Measurements from ENCODE around the gene PIK3R1. TPM values are rescaled to one million over a fixed set of nuclear protein-coding genes. Genes with fewer than 3 reads are reported as not detected.
A peak's percentile ranks its signal among the peaks of the same experiment; 100 is the strongest.

PIK3R1 gene
- total RNA-seq, 1 donor from 2014 or later: 27.4 TPM

GRCh38 chr5:68296895-68297294, 81.3 kb downstream of the PIK3R1 start:
- Mint-ChIP-seq H3K4me1 (ENCODE audit: unreplicated experiment) (peaks cover 40% of the 10 kb centered on the region), H3K27ac (ENCODE audit: unreplicated experiment) (no peak overlapping the region), H3K4me3 (ENCODE audit: unreplicated experiment) (no peak overlapping the region), H3K9me3 (ENCODE audit: unreplicated experiment) (no peaks in the 10 kb centered on the region), H3K27me3 (ENCODE audit: unreplicated experiment) (no peaks in the 10 kb centered on the region), H3K36me3 (ENCODE audit: unreplicated experiment) (peaks cover 53% of the 10 kb centered on the region)
- TF ChIP-seq CTCF (IDR thresholded peaks at IDR 0.05): no peak
- DNase-seq (ENCODE audit: extremely low spot score, unreplicated experiment): no peak

DNA sequence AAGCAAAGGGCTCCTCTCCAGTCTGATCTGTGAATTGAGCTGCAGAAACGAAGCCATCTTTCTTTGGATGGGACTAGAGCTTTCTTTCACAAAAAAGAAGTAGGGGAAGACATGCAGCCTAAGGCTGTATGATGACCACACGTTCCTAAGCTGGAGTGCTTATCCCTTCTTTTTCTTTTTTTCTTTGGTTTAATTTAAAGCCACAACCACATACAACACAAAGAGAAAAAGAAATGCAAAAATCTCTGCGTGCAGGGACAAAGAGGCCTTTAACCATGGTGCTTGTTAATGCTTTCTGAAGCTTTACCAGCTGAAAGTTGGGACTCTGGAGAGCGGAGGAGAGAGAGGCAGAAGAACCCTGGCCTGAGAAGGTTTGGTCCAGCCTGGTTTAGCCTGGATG, 82.1 kb downstream of the PIK3R1 start:
- TF ChIP-seq CTCF (IDR thresholded peaks at IDR 0.05): no peak
- no peak overlapping the region for H3K27ac Mint-ChIP-seq (ENCODE audit: unreplicated experiment)
- H3K27me3 Mint-ChIP-seq (ENCODE audit: unreplicated experiment): no peaks in the 10 kb centered on the region
- no peak overlapping the region for H3K4me3 Mint-ChIP-seq (ENCODE audit: unreplicated experiment)
- peaks cover 53% of the 10 kb centered on the region for H3K36me3 Mint-ChIP-seq (ENCODE audit: unreplicated experiment)
- no peak for DNase-seq (ENCODE audit: extremely low spot score, unreplicated experiment)
- H3K9me3 Mint-ChIP-seq (ENCODE audit: unreplicated experiment): no peaks in the 10 kb centered on the region
- H3K4me1 Mint-ChIP-seq (ENCODE audit: unreplicated experiment): peaks cover 33% of the 10 kb centered on the region

- peaks cover 48% of the 10 kb centered on the region for H3K36me3 Mint-ChIP-seq (ENCODE audit: unreplicated experiment)
- TF ChIP-seq CTCF (IDR thresholded peaks at IDR 0.05): no peak
- H3K4me3 Mint-ChIP-seq (ENCODE audit: unreplicated experiment): no peak overlapping the region
- H3K9me3 Mint-ChIP-seq (ENCODE audit: unreplicated experiment): no peaks in the 10 kb centered on the region
- DNase-seq (ENCODE audit: extremely low spot score, unreplicated experiment): no peak
- H3K27ac Mint-ChIP-seq (ENCODE audit: unreplicated experiment): peak overlapping the region; percentile 25
- H3K4me1 Mint-ChIP-seq (ENCODE audit: unreplicated experiment): peaks cover 29% of the 10 kb centered on the region
- no peaks in the 10 kb centered on the region for H3K27me3 Mint-ChIP-seq (ENCODE audit: unreplicated experiment)
Measured at GRCh38 chr5:68298479-68298878, 82.9 kb downstream of the PIK3R1 start.

- H3K27ac Mint-ChIP-seq (ENCODE audit: unreplicated experiment): peak overlapping the region; percentile 66
Measured at GRCh38 chr5:68299105-68299504, 83.5 kb downstream of the PIK3R1 start.

GRCh38 chr5:68299575-68299974, 84.0 kb downstream of the PIK3R1 start:
- TF ChIP-seq CTCF (IDR thresholded peaks at IDR 0.05): no peak
- Mint-ChIP-seq H3K27me3 (ENCODE audit: unreplicated experiment) (no peaks in the 10 kb centered on the region), H3K4me1 (ENCODE audit: unreplicated experiment) (peaks cover 29% of the 10 kb centered on the region), H3K4me3 (ENCODE audit: unreplicated experiment) (no peak overlapping the region), H3K36me3 (ENCODE audit: unreplicated experiment) (peaks cover 37% of the 10 kb centered on the region), H3K27ac (ENCODE audit: unreplicated experiment) (peak overlapping the region; percentile 66), H3K9me3 (ENCODE audit: unreplicated experiment) (no peaks in the 10 kb centered on the region)
- DNase-seq (ENCODE audit: extremely low spot score, unreplicated experiment): no peak

More at GRCh38 chr5:68299105-68299504, 83.5 kb downstream of the PIK3R1 start:
- Mint-ChIP-seq H3K27me3 (ENCODE audit: unreplicated experiment) (no peaks in the 10 kb centered on the region), H3K4me1 (ENCODE audit: unreplicated experiment) (peaks cover 29% of the 10 kb centered on the region), H3K36me3 (ENCODE audit: unreplicated experiment) (peaks cover 42% of the 10 kb centered on the region), H3K9me3 (ENCODE audit: unreplicated experiment) (no peaks in the 10 kb centered on the region), H3K4me3 (ENCODE audit: unreplicated experiment) (no peak overlapping the region)
- TF ChIP-seq CTCF (IDR thresholded peaks at IDR 0.05): no peak
- DNase-seq (ENCODE audit: extremely low spot score, unreplicated experiment): no peak

Data from osteocyte (in vitro differentiated cells).